ENCODE measurements around the gene ADAMTS3. TPM values are rescaled to one million over a fixed set of nuclear protein-coding genes. Genes with fewer than 3 reads are reported as not detected.

ADAMTS3 gene
- total and polyA plus RNA-seq, 2 experiments from 2014 or later: 1.2 to 3.7 TPM

DNA sequence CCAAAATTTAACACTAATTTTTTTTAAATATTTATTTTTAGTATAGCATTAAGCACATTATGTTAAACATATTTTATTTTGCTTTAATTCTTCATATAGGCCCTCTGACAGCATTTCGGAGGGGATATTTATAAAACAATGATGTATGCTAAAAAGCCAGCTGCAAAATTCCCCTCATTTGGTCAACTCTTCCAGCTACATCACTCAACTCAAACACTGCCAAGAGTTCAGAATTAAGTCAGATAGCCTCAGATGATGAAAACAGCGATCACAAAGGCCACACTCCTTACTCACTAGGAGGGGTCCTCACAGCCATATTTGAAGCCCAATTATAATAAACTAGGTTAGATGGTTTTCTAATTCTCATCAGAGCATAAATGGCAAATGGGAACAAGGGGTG lies 146.6 kb downstream of the ADAMTS3 start (continued):
- TF ChIP-seq JUNB (IDR thresholded peaks at IDR 0.05; ENCODE audit: unreplicated experiment): no peak
- TF ChIP-seq, protein P1, sequence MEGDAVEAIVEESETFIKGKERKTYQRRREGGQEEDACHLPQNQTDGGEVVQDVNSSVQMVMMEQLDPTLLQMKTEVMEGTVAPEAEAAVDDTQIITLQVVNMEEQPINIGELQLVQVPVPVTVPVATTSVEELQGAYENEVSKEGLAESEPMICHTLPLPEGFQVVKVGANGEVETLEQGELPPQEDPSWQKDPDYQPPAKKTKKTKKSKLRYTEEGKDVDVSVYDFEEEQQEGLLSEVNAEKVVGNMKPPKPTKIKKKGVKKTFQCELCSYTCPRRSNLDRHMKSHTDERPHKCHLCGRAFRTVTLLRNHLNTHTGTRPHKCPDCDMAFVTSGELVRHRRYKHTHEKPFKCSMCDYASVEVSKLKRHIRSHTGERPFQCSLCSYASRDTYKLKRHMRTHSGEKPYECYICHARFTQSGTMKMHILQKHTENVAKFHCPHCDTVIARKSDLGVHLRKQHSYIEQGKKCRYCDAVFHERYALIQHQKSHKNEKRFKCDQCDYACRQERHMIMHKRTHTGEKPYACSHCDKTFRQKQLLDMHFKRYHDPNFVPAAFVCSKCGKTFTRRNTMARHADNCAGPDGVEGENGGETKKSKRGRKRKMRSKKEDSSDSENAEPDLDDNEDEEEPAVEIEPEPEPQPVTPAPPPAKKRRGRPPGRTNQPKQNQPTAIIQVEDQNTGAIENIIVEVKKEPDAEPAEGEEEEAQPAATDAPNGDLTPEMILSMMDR (conservative IDR thresholded peaks at IDR 0.05; ENCODE audit: low read depth in 2 of 2): no peak

DNA sequence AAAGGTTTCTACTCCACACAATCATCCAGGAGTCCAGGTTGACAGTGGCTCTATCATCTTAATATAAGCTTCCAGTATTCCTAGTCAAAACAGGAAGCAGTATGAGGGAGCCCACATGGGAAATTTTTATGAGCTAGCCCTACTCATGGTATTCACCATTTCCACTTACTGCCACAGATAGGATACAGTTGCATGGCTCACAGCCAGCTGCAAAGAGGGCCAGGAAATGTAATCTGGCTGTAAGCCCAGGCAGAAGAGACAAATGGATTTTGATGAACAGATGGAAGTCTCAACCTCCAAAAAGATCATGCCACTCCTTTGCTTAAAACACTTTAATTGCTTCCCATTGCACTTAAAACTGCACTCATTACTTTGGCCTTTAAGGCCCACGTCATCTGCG lies 150.6 kb downstream of the ADAMTS3 start:
- no peaks in the 10 kb centered on the region for H3K36me3 Mint-ChIP-seq (ENCODE audit: low read depth)
- Histone ChIP-seq H3K27ac (ENCODE audit: low read depth) (no peak overlapping the region), H3K4me1 (ENCODE audit: insufficient read depth) (no peaks in the 10 kb centered on the region), H3K9me2 (ENCODE audit: insufficient read depth) (no peaks in the 10 kb centered on the region), H3K36me3 (ENCODE audit: insufficient read depth) (no peaks in the 10 kb centered on the region), H3K4me2 (no peak overlapping the region), H3F3A (replicated peaks; ENCODE audit: low read depth) (no peaks in the 10 kb centered on the region), H3K4me3 (no peak overlapping the region), H3K27me3 (ENCODE audit: insufficient read depth) (no peaks in the 10 kb centered on the region), H2AFZ (no peak overlapping the region), H4K20me1 (replicated peaks; ENCODE audit: insufficient read depth) (no peaks in the 10 kb centered on the region), H3K79me2 (replicated peaks; ENCODE audit: insufficient read depth) (no peaks in the 10 kb centered on the region)
- no peak overlapping the region for H3K27ac Mint-ChIP-seq
- H3K4me3 Mint-ChIP-seq: no peak overlapping the region
- no peaks in the 10 kb centered on the region for H3K4me1 Mint-ChIP-seq
- TF ChIP-seq, protein P1 (conservative IDR thresholded peaks at IDR 0.05; ENCODE audit: low read depth in 2 of 2): no peak
- TF ChIP-seq, protein P2, sequence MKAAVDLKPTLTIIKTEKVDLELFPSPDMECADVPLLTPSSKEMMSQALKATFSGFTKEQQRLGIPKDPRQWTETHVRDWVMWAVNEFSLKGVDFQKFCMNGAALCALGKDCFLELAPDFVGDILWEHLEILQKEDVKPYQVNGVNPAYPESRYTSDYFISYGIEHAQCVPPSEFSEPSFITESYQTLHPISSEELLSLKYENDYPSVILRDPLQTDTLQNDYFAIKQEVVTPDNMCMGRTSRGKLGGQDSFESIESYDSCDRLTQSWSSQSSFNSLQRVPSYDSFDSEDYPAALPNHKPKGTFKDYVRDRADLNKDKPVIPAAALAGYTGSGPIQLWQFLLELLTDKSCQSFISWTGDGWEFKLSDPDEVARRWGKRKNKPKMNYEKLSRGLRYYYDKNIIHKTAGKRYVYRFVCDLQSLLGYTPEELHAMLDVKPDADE (IDR thresholded peaks at IDR 0.05): no peak
- TF ChIP-seq ZNF114 (CRISPR knock-in tag; IDR thresholded peaks at IDR 0.05) (no peak), EZH2 (IDR thresholded peaks at IDR 0.05; ENCODE audit: low read depth, unreplicated experiment) (no peak), POLR2AphosphoS5 (IDR thresholded peaks at IDR 0.05; ENCODE audit: low read depth) (no peak), EZH2phosphoT487 (IDR thresholded peaks at IDR 0.05; ENCODE audit: unreplicated experiment) (no peak), CREB1 (CRISPR knock-in tag; IDR thresholded peaks at IDR 0.05; ENCODE audit: low read depth) (no peak)
- TF ChIP-seq, protein P3, sequence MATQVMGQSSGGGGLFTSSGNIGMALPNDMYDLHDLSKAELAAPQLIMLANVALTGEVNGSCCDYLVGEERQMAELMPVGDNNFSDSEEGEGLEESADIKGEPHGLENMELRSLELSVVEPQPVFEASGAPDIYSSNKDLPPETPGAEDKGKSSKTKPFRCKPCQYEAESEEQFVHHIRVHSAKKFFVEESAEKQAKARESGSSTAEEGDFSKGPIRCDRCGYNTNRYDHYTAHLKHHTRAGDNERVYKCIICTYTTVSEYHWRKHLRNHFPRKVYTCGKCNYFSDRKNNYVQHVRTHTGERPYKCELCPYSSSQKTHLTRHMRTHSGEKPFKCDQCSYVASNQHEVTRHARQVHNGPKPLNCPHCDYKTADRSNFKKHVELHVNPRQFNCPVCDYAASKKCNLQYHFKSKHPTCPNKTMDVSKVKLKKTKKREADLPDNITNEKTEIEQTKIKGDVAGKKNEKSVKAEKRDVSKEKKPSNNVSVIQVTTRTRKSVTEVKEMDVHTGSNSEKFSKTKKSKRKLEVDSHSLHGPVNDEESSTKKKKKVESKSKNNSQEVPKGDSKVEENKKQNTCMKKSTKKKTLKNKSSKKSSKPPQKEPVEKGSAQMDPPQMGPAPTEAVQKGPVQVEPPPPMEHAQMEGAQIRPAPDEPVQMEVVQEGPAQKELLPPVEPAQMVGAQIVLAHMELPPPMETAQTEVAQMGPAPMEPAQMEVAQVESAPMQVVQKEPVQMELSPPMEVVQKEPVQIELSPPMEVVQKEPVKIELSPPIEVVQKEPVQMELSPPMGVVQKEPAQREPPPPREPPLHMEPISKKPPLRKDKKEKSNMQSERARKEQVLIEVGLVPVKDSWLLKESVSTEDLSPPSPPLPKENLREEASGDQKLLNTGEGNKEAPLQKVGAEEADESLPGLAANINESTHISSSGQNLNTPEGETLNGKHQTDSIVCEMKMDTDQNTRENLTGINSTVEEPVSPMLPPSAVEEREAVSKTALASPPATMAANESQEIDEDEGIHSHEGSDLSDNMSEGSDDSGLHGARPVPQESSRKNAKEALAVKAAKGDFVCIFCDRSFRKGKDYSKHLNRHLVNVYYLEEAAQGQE (IDR thresholded peaks at IDR 0.05; ENCODE audit: unreplicated experiment): no peak
- no peaks in the 10 kb centered on the region for H3K9me3 Mint-ChIP-seq
- ATAC-seq: no peak
- H3K27me3 Mint-ChIP-seq (ENCODE audit: insufficient read depth, low read depth, poor library complexity): no peaks in the 10 kb centered on the region
- no peak for DNase-seq (ENCODE audit: low spot score)
